ENCODE measurements around the gene ADGRV1.

ADGRV1 gene

DNA sequence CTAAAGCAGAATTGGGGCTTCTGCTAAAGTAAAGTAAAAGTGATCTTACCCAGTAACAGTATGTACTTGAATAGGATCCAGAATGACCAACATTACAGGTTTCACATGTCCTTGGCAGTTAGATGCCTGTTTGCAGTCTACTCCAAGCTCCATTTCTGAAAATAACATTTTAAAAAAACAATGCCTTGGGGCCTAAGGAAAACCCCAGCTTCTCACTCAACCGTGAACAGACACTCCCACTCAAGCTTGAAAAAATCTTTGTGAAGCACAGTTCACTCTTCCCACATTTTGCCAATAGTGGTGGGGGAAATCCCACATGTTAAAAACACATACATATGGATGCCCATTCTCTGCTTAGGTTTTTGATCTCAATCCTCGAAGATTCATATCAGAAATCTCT is 520.4 kb downstream of the ADGRV1 start:
- no peak for DNase-seq

DNA sequence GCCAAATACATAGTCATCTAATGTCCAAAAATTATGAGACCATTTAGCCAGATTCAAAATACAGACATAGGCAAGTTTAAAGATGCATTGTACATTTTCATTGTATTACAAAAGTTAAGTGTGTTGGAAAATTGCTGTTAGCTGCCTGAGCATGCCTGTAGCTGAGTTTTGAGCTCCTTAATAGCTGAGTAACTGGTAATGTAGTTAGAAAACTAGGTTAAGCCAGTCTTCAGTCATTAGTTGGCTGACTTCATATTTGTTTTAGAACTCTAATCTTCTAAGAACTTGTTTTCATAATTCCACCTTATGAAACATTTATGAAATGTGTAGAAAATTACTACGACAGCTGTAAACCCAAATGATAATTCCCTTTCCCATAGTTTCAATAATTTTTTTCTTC is 531.2 kb downstream of the ADGRV1 start:
- DNase-seq: no peak

DNA sequence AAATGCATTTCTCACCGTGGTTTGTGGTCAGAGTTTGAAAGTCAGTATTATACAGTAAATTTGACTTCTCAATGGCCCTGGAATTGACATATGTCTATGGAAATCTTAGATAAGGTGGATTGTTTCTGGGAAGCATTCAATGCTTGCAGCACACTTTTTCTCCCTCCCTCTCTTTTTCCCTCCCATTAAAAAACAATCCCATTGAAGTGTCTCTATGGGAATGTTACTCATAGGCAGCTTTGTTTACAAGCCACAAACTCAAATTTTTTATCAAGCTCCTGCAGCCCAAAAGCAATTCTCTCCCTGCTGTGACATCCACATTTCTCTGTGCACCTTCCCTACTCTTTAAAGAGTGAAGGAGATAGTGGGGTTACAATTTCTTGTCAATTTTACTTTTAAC is 532.4 kb downstream of the ADGRV1 start:
- DNase-seq: no peak

DNA sequence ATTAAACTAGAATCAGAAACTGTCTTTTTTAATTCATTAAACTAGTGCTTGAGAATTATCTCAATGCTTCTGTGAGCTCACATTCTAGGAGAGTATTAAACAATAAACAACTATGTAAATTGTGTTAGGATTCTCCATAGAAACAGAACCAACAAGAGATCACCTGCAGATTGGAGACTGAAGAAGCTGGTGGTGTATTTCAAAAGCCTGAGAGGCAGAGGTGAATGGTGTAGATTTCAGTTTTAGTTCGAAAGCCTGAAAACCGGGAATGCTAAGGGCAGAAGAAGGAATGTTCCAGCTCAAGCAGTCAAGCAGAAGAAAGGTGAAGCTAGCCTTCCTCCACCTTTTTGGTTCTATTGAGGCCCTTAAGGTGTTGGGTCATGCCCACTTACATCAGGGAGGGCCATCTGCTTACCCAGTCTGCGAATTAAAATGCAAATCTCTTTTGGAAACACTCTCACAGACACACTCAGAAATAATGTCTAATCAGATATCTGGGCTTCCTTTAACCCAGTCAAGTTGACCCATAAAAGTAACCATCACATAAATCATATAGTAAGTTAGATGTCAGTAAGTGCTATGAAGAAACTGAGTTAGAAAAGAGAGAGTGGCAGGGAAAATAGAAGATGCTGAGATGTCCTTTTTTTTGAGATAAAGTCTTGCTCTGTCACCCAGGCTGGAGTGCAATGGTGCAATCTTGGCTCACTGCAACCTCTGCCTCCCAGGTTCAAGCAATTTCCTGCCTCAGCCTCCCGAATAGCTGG is 533.1 kb downstream of the ADGRV1 start:
- no peak for DNase-seq

DNA sequence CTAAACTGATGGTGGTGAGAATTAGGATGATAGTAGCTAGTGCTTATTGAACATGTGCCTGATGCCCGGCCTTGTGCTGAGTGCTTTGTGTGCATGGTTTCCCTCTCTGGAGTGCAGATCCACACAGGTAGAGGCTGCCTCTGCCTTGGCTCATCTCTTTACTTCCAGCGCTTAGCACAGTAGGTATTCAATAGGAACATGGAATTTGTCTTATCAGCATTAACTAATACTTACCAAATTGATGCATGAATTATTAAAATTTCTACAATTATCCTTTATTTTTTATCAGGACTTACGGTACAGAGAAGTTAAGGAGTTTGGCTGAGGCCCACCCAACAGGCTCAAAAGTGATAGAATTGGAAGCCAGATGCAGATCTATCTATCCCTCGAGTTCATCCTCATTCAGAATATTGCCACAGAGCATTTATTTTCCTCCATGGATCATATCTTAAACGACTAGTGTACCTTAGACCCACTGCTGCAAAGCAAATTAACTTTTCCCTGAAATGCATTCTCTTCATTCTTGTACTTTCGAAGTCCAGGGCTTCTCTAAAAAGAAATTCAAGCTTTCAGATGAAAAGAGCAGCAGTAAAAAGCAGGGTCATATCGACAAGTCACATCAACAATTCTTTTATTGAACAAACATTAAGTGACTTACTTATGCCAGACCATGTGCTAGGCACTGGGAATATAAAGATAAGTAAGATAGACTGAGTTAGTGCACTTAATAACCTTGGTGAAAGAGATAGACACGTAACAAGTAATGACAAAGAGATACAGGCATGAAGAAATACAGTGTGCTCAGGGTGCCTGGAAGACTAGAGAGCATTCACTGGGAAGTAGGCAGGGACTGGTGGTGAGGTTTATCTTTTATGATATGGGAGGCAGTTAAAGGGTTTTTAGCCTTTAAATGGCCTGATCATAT is 534.5 kb downstream of the ADGRV1 start:
- no peak for DNase-seq

DNA sequence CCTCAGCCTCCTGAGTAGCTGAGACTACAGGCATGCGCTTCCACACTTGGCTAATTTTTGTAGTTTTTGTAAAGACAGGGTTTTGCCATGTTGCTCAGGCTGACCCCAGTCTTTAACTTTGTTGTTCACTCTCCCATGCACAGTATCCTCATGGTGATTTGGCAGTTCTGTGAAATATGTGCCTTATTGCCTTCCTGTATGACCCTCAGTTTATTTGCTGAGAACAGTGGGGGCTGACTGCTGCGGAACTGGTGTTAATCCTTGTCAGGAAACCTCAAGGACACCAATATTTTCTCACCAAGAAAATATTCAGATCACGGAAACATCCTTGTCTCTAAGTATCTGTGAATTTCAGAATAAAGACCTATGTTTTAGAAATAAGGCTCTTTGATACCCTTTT is 536.7 kb downstream of the ADGRV1 start:
- no peak for DNase-seq

DNA sequence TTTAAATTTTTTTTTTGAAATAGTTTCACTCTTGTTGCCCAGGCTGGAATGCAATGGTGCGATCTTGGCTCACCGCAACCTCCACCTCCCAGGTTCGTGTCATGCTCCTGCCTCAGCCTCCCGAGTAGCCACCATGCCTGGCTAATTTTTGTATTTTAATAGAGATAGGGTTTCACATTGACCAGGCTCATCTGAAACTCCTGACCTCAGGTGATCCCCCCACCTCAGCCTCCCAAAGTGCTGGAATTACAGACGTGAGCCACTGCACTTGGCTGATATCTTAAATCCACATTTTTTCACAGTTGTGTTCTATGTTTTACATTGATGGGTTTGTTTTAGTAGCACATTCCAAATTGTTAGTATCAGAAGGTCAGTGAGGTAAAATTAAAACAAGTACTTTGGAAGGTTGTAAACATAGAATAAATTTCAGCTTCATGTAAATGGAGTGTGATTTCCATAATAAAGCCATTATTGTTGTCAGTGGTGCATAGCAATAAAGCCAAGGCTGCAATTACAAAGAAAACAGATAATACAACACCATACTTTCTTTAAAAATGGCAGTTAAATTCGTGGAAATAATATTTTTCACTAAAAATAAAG is 537.3 kb downstream of the ADGRV1 start:
- no peak for DNase-seq

DNA sequence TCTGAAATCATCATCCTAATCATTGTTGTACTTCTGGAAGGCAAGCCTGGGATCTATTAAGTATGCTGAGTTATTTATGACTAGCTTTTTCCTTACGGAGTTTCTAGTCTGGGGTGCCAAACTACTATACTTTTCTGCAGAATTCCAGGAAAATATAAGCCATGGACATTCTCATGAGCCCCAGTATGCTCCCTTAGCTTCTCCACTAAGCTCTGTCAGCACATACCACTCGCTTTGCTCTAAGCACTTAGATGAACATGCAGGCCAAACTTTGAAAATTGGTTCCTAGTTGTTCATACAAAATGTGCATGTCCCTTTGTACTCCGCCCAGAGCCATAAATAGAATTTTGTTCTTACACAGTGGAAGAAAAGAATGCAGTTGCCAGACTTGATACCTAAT is 539.9 kb downstream of the ADGRV1 start:
- no peak for DNase-seq

DNA sequence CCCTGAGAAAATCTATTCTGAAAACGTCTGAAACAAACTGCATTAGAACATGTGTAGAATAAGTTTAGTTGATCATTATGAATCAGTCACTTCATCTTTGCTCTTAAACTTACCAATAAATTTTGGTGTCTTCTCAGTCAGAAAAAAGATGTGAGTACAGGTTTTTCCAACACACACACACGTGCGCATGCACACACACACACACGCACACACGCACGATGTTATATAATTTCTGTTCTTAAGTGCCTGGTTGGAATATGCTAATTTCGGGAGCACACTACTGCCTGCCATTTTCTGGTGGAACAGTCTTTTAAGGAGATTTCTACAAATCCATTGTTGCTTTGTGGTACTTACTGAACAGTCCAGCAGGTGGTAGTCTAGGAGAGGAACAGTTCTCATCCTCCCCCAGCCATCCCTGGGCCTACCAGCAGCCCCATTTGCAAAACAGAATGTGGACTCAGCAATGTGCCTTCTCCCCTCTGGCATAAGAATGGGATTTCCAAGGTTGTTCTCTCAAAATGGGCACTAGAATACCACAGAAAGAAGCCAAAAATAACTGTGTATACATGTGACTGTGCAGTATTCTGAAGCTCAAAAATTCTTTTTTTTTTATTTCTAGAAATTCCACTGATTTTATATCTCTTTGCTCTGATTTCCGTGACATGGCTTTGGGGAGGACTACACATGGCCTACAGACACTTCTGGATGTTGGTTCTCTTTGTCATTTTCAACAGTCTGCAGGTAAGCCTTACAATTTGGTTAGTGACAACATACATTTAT is 543.2 kb downstream of the ADGRV1 start:
- peak; percentile 55 to 74 for DNase-seq

DNA sequence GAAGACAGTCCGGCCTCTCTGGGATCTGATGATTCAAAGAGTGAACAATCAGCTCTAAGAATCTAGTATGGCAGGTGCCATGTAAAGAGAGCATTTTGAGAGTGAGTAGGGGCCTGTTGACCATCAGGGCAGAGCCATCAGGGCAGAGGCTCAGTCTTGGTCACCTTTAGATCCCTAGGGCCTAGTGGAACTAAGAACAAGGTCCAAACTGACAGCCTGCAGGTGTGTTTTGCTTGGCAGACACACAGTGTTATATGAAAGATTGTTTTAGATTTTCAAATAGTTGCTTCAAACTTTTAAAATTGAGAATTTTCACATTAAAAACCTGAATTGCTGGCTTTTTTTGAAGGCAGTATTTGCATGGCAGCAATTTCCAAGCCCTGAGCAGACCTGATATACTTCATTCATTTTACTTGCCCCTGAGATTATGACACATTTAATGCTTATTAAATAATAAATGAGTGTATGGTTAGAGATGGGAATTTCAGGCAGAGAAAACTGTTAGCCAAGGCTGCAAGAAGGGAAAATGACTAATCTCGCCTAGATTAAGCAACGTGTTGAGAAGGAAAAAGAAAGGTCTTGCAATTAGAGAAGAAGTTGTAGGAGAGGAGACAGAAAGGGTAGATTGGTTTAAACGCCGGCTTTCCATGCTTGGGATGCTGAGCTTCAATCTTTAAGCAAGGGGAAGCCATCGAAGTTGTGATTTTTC is 544.9 kb downstream of the ADGRV1 start:
- no peak for DNase-seq

DNA sequence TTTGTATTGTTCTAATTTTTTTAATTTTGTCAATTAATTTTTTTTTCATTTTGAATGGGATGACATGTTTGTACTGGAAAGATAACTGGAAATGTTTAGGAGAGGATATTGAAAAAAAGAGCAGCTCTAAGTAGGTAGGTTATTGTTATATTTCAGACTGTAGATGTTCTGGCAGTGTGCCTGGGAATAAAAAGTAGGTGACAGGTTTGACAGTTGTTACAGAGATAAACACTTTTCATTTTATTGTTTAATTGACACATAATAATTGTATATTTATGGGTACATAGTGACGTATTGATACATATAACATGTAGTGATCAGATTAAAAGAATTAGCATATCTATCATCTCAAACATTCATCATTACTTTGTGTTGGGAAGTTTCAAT is 545.5 kb downstream of the ADGRV1 start:
- DNase-seq: no peak

DNA sequence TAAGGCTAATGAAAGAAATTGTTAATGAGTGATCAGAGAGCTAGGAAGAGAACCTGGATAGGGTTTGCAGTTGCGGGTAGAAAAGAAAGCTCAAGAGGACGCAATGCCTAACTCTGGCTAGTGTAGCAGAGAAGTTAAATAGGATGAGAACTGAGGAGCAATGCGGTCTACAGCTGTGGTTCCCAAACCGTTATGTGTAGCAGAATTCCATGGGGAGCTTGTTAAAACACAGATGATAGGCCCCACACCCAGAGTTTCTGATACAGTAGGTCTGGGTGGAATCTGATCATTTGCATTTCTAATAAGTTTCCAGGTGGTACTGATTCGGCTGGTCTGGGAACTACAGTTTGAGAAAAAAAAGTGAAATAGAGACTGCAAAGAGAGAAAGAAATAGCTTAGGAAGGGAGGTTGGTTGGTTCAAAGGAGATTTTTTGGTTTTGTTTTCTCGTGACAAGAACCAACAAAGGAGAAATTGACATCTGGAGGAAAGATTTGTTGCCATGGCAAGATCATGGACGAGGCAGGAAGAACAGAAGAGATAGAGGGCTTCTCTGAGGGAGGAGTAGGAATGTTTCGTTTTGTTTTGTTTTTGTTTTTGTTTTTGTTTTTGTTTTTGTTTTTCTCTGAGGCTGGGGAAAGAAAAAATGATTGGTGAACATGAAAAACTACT is 548.4 kb downstream of the ADGRV1 start:
- DNase-seq: no peak

DNA sequence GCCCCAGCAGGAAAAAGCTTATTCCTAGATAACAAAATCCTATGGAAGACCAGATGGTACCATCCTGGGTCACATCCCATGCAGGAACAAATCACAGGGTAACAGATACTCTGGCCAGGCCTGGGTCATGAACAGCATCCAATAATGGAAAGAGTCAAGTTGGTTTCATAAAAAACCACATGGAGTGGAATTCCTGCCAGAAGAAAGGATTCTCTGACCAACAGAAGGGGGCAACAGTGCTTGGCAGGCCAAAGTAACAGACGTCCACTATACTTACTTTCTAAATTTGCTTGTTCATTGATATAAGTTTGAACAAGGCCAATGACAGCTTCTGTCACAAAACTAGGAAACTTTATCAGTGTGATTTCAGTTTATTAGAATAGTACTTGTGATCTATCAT is 551.0 kb downstream of the ADGRV1 start:
- no peak for DNase-seq

DNA sequence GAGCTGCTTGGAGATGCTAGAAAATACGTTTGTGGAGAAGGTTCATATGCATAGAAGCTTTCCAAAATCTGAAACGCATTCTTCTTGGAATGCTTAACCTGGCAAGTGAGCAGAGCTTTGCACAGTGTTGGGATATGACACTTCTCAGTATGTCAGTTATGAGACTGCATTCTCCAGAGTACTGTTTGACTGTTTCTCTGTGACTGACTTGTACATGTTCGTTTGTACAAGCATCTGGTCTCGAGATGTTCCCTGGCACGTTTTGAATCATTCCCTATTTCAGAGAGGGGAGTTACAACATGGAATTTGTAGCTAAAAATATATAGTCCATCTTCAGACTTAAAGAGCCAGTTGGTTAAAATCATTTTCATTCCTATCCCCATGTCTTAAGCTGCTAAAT is 552.1 kb downstream of the ADGRV1 start:
- no peak for DNase-seq

DNA sequence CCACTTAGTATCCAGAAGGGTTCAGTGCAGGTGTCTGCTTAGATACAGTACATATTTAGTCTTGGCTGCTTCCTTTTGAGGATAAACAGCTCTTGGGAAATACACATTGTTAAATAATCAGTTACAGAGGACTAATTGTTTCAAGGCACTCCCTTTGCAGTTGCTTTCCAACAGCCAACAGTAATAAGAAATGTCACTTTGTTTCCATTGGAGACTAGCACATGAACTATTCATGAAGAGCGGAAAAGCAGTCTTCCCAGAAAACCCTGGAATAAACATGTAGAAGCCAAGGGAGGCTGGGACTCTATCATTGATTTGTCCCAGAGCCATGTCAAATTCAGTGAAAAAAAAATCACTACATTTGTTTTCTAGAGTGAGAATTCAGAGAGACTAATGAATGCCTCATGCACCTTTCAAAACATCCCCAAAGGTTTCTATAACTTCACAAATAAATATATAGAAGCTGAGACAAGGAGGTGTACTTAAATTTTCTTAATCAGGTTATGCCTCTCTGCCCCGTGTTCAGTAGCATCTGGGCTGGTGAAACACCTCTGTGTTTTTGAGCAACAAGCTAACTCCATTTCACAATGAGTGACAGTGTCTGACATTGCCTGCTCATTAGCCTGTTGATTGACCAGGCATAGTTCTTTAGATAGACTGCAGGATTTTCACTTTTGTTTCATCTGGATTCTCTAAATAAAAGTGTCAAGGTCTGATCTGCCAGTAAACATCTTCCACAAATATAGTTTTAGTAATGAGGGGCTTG is 553.1 kb downstream of the ADGRV1 start:
- no peak for DNase-seq

DNA sequence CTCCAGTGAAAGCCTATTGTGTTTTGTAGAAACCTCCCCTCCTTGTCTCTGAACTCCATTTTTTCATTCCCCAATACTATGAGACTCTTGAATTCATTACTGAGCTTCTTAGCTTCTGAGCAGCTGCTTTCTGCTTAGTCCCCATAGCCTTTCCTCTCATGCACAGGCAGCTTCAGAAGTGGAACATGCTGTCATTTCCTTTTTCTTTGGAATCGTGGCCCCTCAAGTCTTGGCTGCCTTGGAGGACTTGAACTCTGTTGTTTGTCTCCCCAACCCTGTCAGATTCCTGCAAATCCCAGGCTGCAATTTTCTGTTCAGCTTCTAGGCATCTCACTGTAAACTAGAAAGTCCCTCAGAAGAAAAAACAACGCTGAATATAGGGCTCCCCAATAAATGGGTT is 556.1 kb downstream of the ADGRV1 start:
- no peak for DNase-seq

DNA sequence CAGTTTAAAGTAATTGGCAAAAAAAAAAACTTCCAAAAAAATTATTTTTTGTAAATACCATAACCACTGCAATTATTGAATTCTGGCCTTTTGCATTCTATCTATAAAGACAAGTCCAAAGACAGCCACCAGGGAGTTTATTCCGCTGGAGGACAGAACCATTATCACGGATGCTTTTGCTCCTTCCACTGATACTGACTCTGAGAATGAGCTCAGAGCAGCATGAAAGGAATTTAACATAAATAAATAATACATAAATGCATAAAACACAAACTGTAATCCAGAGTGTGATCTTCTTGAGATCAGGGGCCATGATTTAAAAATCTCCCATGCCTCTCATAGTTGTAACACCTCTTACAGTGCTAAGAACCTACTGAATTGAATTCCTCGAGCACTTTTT is 559.8 kb downstream of the ADGRV1 start:
- DNase-seq: no peak

DNA sequence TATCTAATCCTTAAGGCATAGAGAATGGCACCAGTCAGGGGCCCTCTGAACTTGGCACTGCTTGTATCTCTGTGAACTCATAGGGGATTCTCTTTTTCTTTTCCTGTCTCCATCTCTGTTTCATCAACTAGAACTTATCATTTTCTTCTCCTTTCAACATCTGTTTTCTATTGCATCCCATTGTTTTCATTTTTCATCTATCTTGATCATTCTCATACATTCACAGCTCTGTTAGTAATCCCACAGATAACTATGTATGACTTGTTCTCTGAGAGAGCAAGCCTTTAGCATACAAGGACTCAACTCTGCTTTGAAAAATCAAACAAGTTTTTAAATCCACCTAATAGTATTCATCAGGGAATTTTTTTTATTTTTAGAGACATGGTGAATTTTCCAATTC is 560.2 kb downstream of the ADGRV1 start:
- DNase-seq: no peak

DNA sequence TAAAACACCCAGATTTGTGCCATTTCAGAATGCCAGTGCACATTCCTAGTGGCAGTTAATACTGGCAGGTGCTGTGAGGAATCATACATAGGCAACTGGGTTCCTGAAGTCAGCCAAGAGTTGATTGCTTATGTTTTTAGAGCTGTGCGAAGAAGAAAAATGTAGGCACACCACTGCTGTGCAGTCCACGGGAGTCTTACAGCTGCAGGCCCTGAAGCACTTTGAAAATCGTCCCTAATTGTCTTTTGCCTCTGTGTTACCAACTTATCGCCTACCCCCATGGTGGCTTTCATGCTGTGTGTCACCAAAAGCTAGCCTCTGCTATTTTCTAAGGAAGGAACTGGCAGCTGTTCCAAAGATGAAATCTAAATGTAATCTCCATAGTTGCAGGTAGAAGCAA is 560.6 kb downstream of the ADGRV1 start:
- peak in 1 of 2 experiments; percentile 39 for DNase-seq

DNA sequence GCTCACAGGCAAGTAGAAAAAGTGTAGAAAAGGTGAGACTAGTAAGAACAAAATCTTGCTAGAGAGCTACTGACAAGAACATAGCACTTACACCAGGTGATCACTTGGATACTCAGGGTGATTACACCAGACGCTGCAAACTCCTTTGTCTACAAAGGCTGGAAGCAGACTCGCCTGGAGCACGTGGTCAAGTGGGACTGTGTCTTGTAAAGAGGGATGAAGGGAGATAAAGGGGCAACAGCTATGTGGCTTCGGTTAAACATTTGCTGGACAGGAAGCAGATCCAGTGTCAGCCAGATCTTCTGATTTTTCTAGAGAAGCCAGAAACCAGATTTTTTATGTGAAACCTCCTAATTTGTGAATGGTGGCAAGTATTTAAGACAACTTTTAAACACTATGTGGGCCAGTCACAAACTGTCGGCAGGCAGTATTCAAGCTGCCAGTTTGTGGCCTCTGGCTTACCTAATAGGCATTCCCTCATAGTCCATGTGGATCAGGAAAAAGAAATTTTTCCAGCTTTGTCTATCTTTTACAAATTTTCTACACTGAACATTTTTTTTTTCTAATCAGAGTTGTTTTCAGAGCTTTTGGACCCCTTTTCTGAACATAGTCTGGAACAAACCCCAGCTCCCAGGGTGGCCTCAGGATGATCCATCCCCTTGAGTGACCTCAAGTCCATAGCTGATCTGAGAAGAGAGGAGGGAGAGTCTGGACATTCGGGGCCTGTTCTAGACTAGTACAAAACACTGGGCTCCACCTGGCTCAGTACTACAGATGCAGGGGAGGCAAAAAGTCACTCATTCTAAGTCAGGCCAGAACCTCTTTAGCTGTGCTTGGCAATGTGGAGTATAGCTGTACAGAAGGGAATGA is 561.6 kb downstream of the ADGRV1 start:
- DNase-seq: no peak

All from NCI-H2081 (cell line).